DMS53 treated with DMSO at 0.1 percent for 48 hours (cell line): ENCODE data around the gene VEPH1.
A peak's percentile ranks its signal among the peaks of the same experiment; 100 is the strongest.
"Not testable (repeated sequence)": the region's sequence is repeated elsewhere in the genome, so short reads cannot be mapped to it uniquely, and the experiment has no call there.

ENCODE experiments used
- DNase-seq: peaks from one replicate; lab custom pipeline; 2025; ENCODE audit not compliant: unreplicated experiment; lab: John Stamatoyannopoulos, UW

Gene VEPH1

GRCh38 chr3:157355276-157355675 is 147.9 kb downstream of the VEPH1 start:
- no peak for DNase-seq

DNA sequence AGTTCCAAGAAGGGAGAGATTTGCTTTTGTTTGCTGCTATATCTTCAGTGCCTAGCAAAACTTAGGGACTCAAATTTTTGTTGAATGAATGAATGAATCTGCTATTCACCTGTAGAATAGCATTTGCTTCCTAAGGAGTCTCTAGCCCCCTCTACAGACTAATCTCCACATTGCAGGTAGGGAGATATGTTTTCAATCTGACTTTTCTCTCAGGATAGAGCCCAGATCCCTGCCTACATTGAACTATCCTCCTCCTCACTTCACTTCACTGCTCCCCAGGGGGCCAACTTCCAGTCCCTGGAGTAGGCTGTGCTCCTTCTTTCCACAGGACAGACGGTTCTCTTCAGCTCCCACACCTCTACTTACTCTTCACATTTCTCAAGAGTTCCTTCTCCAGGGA is 148.5 kb downstream of the VEPH1 start:
- peak; percentile 1 for DNase-seq

GRCh38 chr3:157354254-157354653 is 149.0 kb downstream of the VEPH1 start:
- no peak for DNase-seq

GRCh38 chr3:157353652-157354051 is 149.6 kb downstream of the VEPH1 start:
- DNase-seq: no peak

GRCh38 chr3:157351981-157352380 is 151.2 kb downstream of the VEPH1 start:
- no peak for DNase-seq

DNA sequence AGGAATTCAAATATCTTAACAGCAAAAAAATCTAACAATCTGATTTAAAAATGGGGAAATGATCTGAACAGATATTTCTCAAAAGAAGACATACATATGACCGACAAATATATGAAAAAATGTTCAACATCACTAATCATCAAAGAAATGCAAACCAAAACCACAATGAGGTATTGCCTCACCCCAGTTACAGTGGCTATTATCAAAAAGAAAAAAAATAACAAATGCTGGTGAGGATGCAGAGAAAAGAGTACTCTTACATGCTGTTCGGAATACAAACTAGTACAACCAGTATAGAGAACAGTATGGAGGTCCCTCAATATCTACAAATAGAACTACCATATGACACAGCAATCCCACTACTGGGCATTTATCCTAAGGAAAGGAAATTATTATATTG is 152.6 kb downstream of the VEPH1 start:
- DNase-seq: not testable (repeated sequence)

DNA sequence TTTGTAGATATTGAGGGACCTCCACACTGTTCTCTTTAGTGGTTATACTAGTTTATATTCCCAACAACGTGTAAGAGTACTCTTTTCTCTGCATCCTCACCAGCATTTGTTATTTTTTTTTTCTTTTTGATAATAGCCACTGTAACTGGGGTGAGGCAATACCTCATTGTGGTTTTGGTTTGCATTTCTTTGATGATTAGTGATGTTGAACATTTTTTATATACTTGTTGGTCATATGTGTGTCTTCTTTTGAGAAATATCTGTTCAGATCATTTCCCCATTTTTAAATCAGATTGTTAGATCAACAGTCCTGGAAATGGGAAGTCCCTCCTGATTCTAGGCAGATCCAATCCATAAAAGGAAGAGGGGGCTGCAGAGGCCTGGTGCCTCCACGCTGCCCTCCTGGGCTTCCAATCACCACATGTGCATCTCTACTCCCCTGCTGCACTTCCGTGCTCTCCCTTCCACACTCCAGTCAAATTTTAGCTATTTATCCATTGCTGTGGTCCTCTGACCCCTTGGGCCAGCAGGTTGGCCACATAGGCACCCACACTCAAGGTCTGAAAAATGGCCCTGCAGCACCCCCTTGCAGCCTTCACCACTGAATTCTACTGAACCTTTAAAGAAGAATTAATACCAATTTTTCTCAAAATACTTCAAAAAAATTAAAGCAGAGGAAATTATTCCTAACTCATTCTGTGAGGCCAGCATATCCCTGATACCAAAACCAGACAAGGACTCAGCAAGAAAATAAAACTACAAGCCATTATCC is 154.7 kb downstream of the VEPH1 start:
- DNase-seq: not testable (repeated sequence)

GRCh38 chr3:157347577-157348303 is 155.5 kb downstream of the VEPH1 start:
- no peak for DNase-seq

GRCh38 chr3:157336252-157337009 is 166.8 kb downstream of the VEPH1 start:
- DNase-seq: no peak

- DNase-seq: peak; percentile 15
Measured at GRCh38 chr3:157335233-157336076, 167.8 kb downstream of the VEPH1 start.

GRCh38 chr3:157333551-157333991 is 169.6 kb downstream of the VEPH1 start:
- no peak for DNase-seq

DNA sequence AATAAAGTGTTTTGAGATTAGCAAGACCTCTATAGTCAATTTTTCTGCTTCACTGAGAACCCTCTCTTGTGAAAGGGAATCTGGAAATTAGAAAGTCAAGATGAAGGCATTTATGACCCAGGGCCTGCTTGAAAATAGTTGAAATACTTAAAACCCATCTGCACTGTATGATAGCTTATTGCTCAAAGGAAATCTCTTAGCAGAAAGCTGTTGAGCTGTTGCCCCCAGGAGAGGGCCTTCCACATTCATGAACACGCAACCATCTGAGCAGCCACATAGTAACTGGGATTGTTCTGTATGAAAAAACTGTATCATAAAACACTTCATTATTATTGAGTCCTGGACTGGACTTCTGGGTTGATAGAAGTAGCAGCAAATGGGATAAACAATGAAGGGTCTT is 173.0 kb downstream of the VEPH1 start:
- DNase-seq: no peak

DNA sequence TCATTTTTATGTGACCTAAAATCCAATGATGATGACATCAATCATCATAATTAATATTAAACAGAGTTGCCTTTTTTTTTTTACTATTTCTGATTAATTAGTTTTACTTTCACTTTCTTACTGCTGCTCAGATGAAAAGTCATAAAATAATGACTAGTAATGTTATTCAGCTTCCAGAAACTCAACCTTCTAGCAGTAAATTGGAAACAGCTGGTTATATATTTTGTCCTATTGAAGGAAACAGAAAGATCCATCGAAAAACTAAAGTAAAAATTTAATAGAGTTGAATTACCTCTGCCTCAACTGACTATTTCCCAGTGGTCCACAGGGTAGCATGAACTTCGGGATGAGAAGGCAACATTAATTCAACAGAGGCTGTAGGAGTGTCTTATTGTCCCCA is 173.7 kb downstream of the VEPH1 start:
- DNase-seq: no peak

- no peak for DNase-seq
Measured at GRCh38 chr3:157327837-157328236, 175.4 kb downstream of the VEPH1 start.

- DNase-seq: no peak
Measured at GRCh38 chr3:157327018-157327417, 176.2 kb downstream of the VEPH1 start.

DNA sequence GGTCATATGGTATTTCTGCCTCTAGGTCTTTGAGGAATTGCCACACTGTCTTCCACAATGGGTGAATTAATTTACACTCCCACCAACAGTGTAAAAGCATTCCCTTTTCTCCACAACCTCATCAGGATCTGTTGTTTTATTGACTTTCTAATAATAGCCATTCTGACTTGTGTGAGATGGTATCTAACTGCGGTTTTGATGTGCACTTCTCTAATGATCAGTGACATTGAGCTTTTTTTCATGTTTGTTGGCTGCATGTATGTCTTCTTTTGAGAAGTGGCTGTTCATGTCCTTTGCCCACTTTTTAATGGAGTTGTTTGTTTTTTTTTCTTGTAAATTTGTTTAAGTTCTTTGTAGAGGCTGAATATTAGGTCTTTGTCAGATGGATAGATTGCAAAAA is 178.3 kb downstream of the VEPH1 start:
- DNase-seq: not testable (repeated sequence)

DNA sequence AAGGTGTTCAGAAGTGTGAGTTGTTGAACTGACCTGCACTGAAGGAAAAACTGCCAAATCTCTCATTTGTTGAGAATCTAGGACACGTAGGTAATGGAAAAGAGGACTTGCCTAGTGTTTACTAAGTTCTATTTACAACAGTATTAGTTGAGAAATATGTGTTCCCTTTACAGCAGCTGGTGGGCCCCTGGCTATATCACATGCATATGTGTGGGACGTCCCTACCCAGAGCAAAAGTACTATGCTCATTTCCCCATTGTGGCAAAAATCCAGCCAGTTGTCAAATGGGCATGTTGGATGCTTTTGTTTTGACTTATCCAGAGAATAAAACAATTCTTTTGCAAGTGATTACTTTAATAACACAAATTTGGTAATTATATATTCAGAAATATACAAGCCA is 179.9 kb downstream of the VEPH1 start:
- DNase-seq: no peak

- no peak for DNase-seq
Measured at GRCh38 chr3:157319672-157320071, 183.5 kb downstream of the VEPH1 start.

GRCh38 chr3:157318639-157319288 is 184.5 kb downstream of the VEPH1 start:
- DNase-seq: no peak

DNA sequence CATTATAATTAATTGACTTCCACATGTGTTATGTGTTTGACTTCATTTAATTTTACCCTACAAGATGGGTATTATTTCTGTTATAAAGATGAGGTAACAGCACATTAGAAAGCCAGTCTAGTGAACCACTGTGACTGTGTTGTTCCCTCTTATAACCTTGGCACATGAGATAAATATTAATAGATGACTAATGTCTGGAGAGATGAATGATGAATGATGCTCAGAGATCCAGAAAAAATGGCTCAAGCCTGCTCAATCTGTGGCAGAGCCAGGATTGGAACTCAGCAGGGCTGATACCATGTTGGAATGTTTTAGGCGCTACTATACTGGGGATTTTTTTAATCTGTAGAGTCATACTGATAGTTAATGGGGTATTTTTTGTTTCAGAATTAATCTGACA is 185.3 kb downstream of the VEPH1 start:
- no peak for DNase-seq
